Activated CD4-positive, CD25-positive, alpha-beta regulatory T cell (primary cell): Measurements from ENCODE around the gene SCAPER.

Experiments
- DNase-seq, 4 experiments: peaks; one replicate each; lab custom pipeline; 2025; lab: John Stamatoyannopoulos, UW

The SCAPER gene

DNA sequence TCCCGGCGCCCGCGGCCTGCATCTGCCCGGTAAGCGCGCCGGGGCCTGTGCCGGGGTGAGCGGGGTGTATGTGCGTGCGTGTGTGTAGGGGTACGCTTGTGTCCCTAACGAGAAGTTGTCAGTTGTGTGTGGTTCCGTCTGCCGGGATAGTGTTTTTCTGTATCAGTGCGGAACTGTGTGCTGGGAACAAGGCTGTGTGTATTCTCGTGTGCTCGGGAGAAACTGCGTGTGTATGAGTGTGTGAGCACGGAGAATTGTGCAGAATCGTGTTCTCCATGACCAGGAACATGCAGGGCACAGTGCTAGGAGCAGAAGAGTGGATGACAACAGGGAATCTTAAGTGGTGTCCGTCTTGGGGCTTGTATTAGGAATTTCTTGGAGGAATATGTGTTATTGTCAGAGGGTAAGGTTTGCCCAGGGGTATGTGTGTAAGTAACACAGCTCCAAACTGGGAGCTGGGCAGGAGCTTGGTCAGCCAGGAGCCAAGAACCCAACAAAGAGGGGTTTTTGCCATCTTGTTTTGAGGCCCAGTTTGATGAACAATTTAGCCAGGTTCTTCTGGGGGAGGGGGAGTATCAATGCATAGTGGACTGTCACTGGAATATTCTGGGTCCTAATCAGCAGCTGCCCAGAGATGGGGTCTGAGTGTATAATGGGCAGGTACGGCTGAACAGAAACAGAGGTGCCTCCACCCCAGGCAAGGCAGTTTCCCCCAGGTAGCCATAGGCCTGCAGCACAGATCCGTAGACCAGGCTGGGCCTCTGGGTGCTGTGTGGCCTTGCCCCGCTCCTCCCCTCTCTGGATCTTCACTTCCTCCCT lies 566.4 kb downstream of the SCAPER start:
- DNase-seq: no peak

DNA sequence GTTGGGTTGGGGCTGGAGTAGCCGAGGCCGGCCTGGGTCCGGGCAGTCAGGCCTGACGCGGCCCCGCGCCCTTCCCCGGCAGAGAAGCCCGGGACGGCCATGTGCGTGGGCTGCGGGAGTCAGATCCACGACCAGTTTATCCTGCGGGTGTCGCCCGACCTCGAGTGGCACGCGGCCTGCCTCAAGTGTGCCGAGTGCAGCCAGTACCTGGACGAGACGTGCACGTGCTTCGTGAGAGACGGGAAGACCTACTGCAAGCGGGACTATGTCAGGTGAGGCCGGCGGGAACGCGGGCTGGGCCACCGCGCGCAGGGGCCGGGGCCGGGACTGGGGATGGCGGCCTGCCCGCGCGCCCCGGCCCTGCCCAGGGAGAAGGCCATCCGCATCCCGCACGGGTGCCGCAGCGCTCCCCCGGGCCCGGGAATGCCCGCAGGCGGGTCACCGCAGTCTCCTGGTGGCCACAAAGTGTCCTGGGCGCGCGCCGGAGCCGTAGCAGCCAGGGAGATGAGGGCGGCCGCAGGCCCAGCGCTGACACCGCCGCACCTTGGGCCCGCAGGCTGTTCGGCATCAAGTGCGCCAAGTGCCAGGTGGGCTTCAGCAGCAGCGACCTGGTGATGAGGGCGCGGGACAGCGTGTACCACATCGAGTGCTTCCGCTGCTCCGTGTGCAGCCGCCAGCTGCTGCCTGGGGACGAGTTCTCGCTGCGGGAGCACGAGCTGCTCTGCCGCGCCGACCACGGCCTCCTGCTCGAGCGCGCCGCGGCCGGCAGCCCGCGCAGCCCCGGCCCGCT lies 567.2 kb downstream of the SCAPER start:
- DNase-seq: no peak

DNA sequence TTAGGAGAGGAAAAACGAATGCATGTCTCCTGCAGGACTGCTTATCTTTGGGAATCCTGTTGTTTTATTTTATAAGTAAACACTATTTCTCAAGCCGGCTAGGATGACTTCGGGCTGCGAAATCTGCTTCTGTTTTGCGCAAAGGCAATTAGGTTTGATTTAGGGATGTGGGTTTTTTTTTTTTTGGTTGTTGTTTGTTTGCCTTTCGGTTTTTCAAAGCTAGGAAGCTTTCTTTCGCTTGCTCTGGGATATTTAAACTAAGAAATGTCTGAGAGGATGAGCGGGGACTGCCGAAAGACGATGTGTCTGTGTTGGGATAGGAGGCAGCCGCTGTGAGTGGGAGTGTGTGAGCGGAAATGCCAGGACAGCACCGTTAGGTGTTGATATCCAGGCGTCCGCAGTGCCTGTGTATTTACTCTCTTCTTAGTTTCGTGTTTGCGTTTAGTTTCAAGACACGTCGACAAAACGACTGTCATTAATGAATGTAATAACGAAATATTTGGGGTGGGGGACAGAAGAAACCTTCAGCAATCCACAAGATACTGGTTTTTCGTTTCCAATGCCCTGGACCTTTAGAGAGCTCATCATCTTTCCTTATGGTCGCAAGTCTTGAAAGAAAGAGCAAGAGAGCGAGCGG lies 568.0 kb downstream of the SCAPER start:
- no peak for DNase-seq

DNA sequence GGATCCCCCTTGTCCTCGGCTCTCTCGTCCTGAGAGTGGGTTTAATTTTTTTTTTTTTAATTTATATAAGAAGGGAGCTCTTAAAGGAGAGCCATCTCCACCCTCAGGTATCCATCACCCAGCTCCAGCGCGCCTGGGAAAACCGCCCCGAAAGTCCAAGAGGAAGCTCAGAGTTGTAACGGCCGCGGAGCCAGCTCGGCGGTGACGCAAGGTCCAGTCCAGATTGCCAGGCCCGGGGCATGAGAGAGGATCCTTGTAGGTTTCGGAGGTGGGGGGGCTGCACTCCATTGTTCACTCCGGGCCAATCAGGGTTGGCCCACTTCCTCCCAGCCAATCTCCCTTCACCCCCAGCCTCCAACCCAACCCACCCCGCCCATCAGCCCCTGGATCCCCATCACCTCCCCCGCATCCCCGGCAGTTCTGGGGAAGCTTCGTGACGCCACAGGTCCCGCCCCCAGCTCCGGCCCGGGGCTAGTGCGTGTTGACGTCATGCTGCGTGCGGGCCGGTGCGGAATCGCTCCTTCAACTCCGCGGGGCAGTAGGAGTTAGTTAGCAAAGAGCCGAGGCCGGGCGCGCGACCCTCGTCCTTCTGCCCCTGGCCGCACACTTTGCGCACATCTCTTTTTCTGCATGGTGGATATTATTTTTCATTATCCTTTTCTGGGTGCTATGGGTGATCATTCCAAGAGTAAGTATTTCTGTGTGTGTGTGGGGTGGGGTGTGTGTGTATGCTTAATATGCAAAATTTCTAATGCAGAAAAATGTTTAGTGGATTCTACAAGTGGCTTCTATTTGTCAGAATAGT lies 568.7 kb downstream of the SCAPER start, which contains the start of gene ISL2:
ISL2 (plus strand) TSS at position 520 of the 805 bp plus-strand sequence; CDS start at position 631, 111 bp downstream.
- peak in 1 of 4 experiments; percentile 23 for DNase-seq

DNA sequence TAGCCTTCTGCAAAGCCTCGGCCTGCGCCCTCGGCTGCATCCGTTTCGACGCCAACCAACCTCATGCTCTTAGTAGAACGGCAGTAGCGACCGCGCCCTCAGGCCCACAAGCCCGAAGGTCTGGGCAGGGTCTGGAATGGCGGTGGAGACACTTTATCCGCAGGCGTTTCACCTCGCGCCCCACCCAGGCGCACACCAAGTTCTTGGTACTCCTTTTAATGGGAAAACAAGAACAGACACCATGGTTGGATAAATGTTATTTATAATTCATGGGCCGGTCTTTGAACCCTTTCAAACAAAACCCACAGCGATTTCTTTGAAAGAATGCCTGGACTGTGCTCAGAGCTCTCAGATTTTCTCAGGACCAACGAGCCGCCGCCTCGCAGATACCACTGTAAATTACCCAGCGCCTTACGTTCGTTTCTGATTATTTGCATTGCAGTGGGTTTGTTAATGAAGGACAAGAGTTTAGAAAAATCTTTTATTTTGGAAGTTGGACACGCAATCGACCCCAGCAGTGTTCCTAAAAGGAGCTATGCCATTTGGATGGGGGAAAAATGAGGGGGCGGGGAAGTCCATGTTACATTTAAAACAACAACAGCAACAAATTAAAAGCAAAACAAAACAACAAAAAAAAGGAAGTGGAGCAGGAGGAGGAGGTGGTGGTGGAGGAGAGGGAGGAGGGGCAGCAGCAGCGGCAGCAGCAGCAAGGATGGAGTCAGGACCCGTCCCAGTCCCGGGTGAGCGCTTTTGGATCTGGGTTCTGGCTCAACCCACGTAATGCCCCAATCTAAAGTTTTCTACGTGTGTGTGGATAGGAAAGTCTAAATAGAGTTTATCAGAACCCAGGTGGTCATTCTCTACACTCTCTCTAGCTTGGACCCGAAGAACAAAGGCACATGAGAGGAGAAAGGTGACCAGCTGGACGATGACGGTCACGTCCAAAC lies 569.6 kb downstream of the SCAPER start:
- no peak for DNase-seq

DNA sequence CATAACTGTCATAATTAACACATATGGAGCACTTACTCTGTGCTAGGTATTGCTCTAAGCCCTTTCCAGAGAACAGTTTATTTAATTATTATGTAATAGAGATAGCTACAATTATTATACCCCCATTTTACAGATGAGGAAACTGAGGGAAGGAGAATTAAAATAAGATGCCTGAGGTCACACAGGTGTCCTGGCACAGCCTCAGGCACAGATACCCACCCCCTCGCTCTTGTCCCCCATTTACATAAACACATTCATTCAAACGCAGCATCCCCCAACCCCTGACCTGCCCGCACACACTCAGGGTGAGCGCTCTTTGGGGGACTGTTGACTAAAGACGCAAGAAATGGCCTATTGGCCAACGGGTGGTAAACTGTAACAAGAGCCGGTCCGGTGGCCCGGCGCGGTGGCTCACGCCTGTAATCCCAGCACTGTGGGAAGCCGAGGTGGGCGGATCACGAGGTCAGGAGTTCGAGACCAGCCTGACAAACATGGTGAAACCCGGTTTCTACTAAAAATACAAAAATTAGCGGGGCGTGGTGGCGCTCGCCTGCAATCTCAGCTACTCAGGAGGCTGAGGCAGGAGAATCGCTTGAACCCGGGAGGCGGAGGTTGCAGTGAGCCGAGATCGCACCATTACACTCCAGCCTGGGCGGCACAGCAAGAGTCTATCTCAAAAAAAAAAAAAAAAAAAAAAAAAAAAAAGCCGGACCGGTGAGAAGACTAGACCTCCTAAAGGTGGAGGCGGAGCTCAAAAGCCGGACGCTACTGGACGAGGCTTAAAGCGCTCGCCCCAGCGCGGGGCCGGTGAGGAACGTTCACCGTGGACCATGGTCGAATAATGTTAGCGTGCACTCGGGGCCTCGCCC lies 570.5 kb downstream of the SCAPER start:
- no peak for DNase-seq

DNA sequence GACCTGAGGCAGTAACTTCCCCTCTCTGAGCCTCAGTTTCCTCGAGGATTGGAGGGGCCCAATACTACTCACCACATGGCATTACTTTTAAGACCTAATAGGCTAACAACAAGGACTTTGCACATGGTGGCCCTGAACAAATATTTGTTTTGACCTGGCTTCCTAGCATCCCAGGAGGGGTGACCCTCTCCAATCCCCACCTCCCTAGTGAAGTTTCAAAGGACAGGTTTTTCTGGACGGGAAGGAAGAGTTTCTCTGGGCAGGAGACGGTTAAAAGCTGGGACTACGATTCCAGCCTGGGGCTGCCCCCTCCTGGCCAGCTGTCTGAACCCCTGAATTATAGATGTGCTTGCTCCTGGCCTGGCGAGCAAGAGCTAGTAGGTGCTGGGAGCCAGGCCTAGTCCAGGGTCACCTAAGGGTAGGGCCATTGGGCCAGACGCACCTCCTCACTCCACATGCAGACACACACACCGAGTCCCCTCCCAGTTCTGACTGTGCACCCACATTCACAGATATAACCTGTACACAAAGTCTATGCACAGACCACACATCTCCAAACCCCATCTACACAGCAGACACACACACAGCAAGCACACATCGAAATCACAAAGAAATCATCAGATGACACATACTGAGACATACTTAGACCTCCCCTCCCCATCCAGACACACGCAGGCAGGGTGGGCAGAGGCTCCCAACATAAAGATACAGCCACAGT lies 571.3 kb downstream of the SCAPER start:
- no peak for DNase-seq

DNA sequence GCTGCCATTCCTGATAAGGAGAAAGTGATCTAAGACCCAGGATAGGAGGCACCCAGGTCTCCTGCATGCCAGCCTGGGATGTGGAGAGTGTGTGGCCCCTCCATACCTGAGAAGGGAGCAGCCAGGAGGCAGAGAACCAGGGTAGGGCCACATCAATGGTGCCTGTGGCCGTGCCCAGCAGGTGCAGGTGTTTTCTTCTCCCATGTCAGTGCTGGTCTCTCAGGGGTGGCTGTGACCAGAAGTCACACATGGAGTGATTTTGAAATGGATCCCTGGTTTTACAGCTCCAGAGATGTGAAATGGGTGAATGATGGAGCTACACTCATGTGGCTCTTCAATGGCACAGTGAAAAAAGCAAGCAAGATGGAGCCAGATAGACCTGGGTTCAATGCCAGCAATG lies 571.8 kb downstream of the SCAPER start:
- no peak for DNase-seq

DNA sequence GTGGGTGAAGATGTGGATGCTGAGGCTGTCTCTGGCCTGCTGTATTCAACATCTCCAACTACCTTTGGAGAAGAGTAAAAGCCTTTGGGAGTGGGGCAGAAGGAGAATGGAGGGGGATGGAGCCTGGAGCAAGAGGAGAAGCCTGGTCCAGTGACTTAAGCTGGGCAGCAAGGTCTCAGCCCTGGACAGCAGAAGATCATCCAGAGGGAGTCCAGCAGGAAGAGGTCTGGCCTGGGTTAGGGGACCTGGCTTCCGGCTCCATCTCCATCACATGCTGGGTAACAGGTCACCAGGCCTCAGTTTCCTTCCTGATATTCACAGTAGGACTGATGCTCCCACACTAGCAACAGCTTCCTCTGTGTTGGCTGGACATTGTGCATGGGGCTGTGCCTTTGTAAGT lies 572.3 kb downstream of the SCAPER start:
- no peak for DNase-seq

DNA sequence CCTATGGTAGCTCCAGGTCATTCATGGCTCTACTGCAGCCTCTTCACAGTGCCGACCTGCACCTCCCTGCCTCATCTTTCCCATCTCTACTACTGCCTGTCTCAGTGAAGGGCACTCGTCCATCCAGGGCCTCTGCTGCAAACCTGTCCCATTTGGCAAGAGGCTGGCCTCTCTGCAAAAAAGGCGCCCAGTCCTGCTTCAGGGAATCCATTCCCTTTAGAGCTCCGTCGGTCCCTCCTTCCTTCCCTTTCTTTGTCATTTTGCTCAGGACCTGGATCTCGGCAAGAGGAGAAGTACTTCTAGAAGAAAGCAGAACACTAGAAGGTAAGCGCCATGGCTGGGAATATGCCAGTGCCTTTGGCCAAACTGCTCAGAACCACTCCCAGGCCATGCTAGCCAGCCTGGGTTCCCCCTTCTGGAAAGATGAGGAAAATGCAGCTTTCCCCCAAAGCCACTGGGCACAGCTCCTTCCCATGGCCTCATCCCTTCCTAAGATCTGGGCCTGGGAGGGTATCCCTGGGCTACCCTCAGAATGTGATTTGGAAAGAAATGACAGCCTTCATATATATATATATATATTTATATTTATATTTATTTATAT lies 575.0 kb downstream of the SCAPER start:
- no peak for DNase-seq

DNA sequence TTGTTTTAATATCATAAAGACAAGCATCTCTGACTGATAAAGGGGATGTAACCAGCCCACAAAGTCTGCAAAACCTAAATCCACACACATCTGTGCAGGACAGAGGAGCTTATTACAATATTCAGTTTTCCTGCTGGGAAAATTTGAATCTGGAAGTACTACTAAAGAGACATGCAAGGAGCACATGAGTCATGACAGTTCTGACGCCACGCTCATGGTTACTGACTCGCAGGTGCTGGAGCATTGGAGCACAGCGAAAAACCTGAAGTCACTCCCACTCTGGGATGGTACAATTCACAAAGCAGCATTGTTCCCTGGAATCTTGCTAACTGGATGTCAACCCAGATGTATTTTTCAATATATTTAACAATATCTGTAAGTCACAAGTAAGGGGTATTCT lies 576.2 kb downstream of the SCAPER start:
- no peak for DNase-seq

DNA sequence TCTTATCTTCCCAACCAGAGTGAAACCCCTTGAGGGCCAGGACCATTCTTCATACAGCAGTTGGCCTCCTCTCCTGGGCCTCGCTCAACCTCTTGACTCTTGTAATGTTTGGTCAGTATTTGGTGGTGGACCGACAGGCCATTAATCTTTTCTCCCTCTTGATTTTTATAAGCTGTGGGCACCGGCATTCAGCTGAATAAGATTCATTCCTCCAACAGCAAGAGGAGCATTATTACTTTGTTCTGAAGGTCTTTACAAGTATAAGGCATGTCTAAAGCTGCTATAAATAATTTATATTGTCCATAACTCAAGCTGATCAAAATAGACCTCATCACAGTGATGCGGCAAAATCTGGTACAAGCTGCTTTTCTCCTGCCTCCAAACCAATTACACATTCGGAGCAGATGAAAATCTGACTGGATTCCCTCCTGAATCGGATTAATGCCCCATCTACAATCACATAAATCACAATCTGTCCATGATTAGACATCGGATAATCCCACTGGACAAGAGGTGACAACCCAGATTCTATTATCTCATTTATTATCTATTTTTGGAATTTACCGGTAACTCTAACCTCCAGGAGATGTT lies 576.9 kb downstream of the SCAPER start:
- no peak for DNase-seq

DNA sequence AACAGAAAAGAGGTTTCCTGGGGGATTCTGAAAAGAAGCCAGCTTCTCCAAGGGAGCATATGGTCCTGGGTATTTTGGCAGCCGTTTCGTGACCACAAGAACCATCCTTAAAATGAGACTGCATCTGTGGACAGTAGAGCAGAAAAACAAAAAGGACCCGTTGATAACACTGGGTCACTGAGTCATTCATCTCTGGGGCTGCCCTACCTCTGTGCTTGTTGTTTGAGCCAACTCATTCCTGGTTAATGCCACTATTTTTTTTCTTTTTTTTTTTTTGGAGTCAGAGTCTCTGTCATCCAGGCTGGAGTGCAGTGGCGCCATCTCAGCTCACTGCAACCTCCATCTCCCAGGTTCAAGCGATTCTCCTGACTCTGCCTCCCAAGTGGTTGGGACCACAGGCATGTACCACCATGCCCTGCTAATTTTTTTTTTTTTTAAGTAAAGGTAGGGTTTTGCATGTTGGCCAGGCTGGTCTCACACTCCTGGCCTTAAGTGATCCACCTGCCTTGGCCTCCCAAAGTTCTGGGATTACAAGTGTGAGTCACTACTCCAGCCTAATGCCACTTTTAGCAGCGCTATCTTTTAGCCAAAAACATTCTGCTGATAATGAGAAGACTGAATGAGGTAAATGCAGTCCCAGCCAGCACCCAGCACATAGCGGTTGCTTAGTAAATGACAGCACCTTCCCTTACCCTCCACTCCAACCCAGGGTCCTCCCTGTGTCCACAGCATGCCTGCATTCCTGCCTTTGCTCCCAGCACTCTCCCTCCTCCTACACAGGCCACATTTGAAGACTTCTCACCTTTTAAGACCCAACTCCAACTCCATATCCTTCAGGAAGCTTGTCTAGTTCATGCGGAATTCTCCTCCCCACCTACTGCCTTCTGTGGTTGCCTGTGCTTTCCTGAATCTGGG lies 577.7 kb downstream of the SCAPER start:
- no peak for DNase-seq

DNA sequence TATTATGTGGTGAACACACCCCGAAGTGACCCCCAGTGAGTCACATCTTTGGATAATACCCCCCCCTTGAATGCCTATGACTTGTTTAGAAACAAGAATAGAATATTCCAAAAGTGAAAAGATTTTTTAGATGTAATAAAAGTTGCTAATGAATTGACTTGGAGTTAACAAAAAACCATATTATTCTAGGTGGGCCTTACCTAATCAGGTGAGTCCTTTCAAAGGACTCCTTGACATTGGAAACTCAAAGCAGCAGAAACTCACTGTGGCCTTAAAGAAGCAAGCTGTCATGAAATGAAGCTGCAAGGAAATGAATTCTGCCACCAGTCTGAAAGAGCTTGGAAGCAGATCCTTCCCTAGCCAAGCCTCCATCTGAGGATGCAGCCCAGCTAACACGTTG lies 579.4 kb downstream of the SCAPER start:
- no peak for DNase-seq

DNA sequence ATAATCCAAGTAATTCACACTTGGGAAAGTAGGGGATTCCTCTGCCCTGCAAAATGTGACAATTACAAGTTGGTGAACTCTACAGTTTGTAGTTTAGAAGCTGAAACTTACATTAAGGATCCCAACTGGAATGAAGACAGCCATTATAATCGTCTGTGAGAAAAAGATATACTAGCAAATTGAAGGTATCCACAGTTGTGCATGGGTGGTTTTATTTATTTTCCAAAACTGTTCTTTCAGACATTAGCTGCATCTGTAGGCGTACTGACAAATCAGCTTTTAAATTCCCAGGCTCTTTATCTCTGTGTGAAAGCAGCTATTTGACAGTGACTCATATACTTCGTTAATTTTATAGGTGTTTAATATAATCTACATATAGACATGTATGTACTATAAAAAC lies 581.1 kb downstream of the SCAPER start:
- DNase-seq: no peak

DNA sequence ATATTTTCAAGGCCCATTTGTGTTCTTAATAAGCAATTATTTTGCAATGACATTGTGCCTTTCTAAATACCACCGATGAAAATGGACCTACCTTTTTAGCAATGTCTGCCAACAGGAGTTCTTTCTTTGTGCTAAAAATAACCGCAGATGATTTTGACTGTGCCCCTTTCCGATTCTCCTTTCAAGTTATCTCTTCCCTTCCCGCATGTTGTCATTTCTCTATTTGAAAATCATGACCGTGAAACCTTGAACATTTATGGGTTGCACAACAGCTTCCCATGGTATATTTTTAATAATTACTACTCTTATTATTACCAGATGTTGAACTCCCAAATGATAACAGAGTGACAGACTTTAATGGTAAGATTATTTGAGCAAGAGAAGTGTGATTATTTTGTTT lies 583.5 kb downstream of the SCAPER start:
- DNase-seq: no peak

DNA sequence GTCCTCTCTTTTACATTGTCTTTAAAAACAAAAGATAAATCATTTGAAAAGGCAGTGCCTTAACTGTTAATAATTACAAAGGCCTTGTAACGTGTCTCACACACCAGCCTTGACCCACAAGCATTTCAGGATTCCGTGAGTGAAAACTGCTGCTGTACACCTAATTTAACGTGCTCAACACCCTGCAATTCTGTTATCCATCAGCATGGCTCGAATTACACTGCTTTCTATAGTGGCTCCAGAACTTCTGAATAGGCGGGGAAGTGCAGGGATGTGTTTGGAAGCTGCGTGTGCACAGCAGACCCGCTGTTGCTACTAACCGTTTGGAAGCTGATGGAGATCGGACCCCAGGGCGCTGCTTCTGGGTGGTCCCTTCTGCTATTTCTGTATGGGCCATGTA lies 584.0 kb downstream of the SCAPER start:
- no peak for DNase-seq
